Tongue (tissue), 2 donors: ENCODE data around the gene WHRN. TPM values are rescaled to one million over a fixed set of nuclear protein-coding genes. Genes with fewer than 3 reads are reported as not detected.

ENCODE experiments used
- DNase-seq: peaks from one replicate; pipeline ENCODE4 v3.0.0-alpha.2; 2015
- total RNA-seq: library from RNA; depleted of rRNA; stranded (reverse); fragments of >200 nt; gene quantifications from one replicate; pipeline ENCODE4 v1.2.3, GENCODE V29; 2014

Gene WHRN
- total RNA-seq, 1 donor from 2014 or later = 4.2 TPM

DNA sequence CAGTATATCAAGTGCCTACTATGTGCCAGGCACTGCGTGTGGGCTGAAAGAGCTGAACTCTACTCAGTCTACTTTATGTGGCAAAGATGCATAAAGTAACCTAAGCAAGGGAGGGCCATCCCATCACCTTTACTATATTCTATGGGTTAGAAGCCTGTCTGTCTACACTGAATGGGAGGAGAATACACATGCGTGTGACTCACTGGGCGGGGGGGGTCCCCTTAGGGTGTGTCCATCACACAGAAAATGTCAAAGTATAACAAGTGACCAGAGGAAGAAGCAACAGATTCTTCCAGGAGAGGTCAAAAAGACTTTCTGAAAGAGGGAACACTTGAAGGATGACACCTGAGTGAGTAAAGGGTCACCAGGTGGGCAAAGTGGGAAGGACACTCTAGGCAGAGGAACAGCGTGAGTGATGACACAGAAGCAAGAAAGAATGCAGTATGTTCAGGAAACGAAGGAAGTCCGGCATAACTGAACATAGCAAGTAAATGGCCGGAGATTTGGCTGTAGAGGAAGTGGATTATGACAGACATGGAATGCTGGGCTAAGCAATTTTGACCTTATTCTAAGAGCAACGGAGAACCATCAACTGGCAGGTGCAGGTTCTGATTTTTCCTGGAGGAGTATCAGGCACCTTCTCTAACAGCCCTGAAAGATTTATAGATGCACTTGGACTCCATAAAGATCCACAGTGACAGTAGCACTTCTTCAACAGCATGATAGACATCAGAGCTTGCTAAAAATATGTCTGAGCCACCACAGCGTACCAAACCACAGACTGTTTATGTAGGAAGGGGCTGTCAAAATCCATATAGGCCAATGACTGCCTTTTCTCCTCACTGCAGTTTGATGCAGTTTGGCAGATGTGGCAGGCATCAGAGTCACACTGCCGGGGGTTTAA is 8.0 kb upstream of the WHRN start:
- no peak for DNase-seq

DNA sequence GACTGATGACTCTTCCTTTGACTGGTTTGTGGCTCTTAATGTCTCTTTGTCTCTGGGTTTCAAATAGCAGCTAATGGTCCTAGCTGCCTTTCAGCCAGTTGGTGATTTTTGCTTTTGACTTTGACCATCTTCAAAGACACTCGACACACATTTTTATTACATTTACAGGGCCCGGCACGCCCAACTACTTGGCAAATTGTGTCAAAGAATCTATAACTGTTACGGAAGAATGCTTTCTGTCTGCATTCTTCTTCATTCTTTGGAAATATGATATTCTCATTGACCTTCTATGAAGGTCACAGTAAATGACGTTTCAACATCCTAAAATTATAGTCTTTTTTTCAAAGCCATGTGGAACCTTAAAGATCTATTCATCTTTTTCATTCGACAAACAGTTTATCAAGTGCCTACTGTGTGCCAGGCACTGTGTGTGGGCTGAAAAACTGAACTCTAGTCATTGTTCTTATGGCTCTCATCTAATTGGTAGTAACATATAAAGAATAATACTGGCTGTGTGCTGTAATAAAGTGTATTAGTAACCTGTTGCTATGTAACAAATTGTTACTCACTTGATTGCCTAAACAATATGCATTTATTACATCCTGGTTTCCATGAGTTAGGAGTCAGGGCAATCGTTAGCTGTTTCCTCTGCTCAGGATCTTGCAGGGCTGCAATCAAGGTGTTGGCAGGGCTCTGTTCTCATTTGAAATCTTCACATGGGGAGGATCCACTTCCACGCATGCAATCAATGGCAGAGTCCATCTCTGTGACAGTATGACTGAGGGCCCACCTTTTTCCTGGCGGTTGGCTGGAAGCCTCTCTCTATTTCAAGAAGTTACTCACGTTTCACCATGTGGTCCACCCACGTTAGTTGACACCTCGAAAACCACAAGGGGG is 7.0 kb upstream of the WHRN start:
- no peak for DNase-seq

- no peak for DNase-seq
Measured at GRCh38 chr9:114507726-114508125, 2.5 kb upstream of the WHRN start.

- no peak for DNase-seq
Measured at GRCh38 chr9:114506082-114506390, 763 bp upstream of the WHRN start.

DNA sequence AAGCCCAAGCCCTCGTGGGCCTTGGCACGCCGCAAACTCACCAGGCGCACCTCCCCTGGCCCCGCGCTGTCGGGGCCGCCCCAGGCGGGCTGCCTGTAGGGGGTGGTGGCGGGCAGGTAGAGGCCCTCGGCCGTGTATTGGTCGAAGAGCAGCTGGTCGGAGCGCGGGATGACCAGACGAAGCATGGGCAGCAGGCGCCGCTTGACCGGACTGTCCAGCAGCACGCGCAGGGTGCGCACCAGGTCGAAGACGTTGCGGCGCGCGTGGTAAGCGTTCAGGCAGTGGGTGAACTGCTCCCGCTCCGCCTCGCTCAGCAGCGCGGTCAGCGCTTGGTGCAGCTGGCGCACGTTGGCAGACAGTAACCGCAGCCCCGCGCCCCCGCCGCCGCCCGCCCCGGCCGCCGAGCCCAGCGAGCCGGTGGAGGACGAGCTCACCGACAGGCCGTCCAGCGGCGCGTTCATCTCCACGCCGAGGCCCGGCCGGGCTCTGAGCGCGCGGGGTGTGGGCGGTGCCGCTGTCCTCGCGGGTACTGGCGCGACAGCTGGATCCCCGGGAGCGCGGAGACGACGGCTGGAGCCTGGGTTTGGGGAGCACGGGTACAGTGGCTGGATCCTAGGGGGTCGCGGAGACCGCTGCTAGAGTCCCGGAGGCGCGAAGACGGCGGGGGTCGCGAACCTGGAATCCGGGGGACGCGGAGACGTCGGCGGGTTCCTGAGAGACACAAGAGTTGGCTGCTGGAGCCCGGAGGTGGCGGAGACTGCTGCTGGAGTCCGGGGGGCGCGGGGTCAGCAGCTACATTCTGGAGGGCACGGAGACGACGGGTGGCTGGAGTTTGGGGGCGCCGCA is 709 bp downstream of the WHRN start:
- peak; percentile 64 for DNase-seq

GRCh38 chr9:114503522-114504340 is 1.5 kb downstream of the WHRN start:
- no peak for DNase-seq

- peak; percentile 21 for DNase-seq
Measured at GRCh38 chr9:114503009-114503408, 2.3 kb downstream of the WHRN start.

- DNase-seq = peak; percentile 32
Measured at GRCh38 chr9:114501796-114502682, 3.2 kb downstream of the WHRN start.

- no peak for DNase-seq
Measured at GRCh38 chr9:114500697-114501292, 4.5 kb downstream of the WHRN start.

DNA sequence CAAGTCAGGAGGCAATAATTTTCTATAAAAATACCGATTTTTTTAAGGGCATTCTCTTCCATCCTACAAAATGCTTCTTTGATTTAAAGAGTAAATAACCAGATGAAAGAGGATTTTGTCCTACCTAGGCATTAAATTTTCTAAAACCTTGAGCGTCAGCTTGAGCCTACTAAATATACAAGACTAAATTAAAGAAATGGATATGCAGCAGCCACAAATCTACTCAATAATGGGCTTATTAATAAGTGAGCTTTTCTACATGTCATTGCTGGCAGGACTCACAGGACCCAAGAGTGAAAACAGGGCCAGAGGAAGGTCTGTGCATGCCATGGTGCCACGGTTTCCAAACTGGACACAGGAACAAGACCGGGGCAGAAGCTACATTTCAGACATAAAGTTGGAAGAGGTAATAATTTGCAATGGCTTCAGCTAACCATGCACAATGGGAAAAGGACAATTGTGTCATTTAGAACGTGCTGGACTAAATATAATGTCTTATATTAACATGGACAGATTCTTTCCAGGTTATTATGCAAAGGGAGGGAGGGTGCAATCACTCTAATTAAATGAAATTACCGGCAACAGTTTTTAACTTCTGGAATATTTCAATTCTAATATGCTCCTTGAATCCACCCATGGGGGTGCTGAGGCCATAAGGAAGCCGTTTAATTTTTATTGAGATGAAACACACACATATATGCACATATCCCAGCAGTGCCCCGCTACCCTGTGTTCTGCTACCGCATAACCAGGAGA is 5.2 kb downstream of the WHRN start:
- no peak for DNase-seq

- peak; percentile 54 for DNase-seq
Measured at GRCh38 chr9:114499528-114499927, 5.7 kb downstream of the WHRN start.

DNA sequence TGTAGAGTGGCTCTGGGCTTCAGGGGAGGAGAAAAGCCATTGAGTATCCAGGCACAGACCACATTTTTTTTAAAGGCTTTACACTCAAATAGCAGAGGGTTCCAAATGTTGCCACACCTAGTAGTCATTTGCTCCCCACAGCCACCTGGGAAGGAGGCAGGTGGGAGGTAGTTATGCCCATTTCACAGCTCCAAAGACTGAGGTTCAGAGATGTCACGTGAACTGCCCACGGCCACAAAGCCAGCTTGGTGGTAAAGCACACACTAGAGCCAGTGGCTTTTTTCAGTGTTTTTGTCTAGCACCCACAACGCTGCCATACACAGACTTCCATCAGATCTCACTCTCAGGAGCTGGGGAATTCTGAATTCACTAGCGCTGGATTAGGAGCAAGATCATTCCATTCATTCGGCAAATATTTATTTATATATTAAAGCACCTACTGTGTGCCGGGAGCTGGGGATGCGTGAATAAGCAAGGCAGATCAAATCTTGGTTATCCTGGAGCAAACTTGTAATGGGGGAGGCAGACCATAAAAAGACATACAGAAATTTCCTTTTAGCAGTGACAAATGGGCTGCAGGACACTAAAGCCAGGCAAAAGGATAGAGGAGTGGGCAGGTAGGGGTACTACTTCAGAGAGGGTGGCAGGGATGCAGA is 7.4 kb downstream of the WHRN start:
- no peak for DNase-seq

GRCh38 chr9:114497236-114497635 is 8.0 kb downstream of the WHRN start:
- DNase-seq = peak; percentile 75

- no peak for DNase-seq
Measured at GRCh38 chr9:114496011-114496410, 9.3 kb downstream of the WHRN start.

- DNase-seq = no peak
Measured at GRCh38 chr9:114494776-114495569, 10.3 kb downstream of the WHRN start.

- DNase-seq = no peak
Measured at GRCh38 chr9:114493521-114494184, 11.6 kb downstream of the WHRN start.

DNA sequence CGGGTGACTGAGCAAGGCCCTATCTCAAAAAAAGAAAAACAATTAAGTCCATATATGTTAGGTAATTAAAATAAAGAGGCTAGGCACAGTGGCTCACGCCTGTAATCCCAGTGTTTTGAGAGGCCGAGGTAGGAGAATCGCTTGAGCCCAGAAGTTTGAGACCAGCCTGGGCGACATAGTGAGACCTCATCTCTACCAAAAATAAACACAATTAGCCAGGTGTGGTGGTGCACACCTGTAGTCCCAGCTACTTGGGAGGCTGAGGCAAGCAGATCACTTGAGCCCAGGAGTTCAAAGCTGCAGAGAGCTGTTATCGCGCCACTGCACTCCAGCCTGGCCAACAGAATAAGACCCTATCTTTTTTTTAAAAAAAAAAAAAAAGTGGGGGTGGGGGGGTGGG is 12.3 kb downstream of the WHRN start:
- no peak for DNase-seq
